ENCODE measurements around the gene MPRIP.

The MPRIP gene

DNA sequence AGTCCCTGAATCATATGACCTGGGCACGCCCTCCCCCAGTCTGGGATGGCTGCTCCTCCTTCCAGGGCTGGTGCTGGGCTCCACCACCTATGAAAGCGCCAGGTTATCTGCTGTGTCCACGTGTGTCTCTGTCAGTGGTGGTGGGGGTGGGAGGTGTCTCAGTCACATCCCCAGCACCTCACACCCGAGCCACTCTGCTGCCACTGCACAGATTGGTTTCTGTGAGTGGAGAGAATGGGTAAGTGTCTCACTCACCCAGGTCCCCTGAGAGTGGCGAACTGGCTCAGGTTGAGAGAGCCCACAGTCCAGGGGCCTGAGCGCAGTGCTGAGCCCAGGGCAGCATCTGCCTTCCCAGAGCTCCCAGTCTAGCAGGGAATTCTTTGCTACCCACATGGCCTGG lies 84.9 kb downstream of the MPRIP start:
- Histone ChIP-seq H3K4me3 (replicated peaks; ENCODE audit: low read depth, low read length) (no peak overlapping the region), H3K36me3 (ENCODE audit: control insufficient read depth, insufficient read depth, low read length) (peaks cover 20% of the 10 kb centered on the region), H3K27me3 (replicated peaks; ENCODE audit: control insufficient read depth, insufficient read depth, low read length) (no peaks in the 10 kb centered on the region)
- DNase-seq (ENCODE audit: extremely low read depth, insufficient read length) = no peak
- TF ChIP-seq, protein P1, sequence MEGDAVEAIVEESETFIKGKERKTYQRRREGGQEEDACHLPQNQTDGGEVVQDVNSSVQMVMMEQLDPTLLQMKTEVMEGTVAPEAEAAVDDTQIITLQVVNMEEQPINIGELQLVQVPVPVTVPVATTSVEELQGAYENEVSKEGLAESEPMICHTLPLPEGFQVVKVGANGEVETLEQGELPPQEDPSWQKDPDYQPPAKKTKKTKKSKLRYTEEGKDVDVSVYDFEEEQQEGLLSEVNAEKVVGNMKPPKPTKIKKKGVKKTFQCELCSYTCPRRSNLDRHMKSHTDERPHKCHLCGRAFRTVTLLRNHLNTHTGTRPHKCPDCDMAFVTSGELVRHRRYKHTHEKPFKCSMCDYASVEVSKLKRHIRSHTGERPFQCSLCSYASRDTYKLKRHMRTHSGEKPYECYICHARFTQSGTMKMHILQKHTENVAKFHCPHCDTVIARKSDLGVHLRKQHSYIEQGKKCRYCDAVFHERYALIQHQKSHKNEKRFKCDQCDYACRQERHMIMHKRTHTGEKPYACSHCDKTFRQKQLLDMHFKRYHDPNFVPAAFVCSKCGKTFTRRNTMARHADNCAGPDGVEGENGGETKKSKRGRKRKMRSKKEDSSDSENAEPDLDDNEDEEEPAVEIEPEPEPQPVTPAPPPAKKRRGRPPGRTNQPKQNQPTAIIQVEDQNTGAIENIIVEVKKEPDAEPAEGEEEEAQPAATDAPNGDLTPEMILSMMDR (IDR thresholded peaks at IDR 0.05; ENCODE audit: insufficient read depth, low read length, poor library complexity, severe bottlenecking) = no peak

DNA sequence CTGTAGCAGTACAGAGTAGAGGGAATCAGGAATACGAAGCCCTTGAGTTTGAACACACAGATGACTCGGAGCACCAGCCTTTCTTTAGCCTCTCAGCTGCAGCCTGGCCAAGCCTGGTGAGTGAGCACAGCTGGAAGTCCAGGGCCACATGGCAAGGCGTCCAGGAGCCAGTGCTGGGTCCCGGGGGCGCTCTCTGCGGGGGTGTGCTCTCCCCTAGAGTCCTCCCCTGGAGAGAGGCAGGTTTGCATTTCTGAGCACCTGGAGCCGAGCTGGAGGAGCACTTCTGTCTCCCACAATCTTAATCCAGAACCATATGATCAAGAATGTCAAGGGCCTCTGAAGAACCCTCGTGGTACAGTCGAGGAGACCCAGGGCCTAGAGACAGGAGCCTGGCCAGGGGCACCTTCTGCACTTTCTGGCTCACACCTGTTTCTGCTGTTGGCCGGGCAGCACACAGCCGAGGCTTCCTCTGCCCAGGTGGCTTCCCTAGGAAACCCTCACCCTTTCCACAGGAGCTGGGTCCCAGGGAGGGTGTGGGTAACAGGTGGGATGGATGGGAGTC lies 85.6 kb downstream of the MPRIP start:
- TF ChIP-seq, protein P1 (IDR thresholded peaks at IDR 0.05; ENCODE audit: insufficient read depth, low read length, poor library complexity, severe bottlenecking) = no peak
- Histone ChIP-seq H3K27me3 (replicated peaks; ENCODE audit: control insufficient read depth, insufficient read depth, low read length) (no peaks in the 10 kb centered on the region), H3K36me3 (ENCODE audit: control insufficient read depth, insufficient read depth, low read length) (peaks cover 22% of the 10 kb centered on the region), H3K4me3 (replicated peaks; ENCODE audit: low read depth, low read length) (no peak overlapping the region)
- no peak for DNase-seq (ENCODE audit: extremely low read depth, insufficient read length)

DNA sequence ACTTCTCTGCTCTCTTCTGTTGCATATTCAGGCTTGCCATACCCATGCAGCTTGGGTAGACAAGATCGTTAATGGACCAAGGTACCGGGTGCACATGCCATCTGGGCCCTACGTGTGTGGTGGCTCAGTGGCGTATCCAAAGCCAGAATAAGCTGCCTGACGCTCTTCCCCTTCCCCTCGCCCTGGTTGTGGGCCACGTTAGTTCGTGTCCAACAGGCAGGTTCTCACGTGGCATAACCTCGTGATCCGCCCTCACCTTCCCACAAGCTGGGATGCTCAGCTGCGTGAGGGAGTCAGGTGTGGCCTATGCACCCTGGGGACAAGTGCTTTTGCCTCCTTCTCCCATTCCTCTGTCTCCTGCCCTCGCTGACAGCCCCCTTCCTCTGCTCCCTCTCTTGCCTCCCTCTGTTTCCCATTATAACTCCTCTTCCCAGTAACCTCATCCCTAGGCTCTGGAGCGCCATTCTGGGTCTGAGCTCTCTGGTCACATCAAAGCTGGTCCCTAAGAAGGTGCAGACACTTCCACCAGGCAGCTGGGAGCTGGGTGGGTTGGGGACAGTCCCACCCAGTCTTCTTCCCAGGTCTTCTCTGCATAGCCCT lies 86.3 kb downstream of the MPRIP start:
- DNase-seq (ENCODE audit: extremely low read depth, insufficient read length) = no peak
- TF ChIP-seq, protein P1 (IDR thresholded peaks at IDR 0.05; ENCODE audit: insufficient read depth, low read length, poor library complexity, severe bottlenecking) = no peak
- peaks cover 25% of the 10 kb centered on the region for H3K36me3 ChIP-seq (ENCODE audit: control insufficient read depth, insufficient read depth, low read length)
- no peaks in the 10 kb centered on the region for H3K27me3 ChIP-seq (replicated peaks; ENCODE audit: control insufficient read depth, insufficient read depth, low read length)
- no peak overlapping the region for H3K4me3 ChIP-seq (replicated peaks; ENCODE audit: low read depth, low read length)

DNA sequence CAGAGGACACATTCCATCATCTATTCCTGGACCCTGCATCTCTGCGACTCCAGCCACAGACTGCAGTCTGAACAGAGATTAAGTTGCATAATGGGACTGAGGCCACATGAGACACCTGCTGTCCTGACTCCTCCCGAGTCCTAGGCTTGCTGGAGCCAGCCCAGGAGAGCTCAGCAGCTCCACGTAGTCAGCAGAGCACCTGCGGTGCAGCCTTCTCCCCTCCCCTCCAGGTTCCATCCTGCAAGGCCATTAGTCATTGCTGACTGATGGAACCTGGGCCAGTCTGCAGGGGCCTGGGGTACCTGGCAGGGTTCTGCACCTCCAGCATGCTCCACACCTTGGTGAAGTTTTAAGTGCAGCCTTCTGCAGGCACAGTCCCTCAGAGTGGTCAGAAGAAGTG lies 87.2 kb downstream of the MPRIP start:
- H3K36me3 ChIP-seq (ENCODE audit: control insufficient read depth, insufficient read depth, low read length) = peaks cover 28% of the 10 kb centered on the region
- no peak overlapping the region for H3K4me3 ChIP-seq (replicated peaks; ENCODE audit: low read depth, low read length)
- DNase-seq (ENCODE audit: extremely low read depth, insufficient read length) = no peak
- TF ChIP-seq, protein P1 (IDR thresholded peaks at IDR 0.05; ENCODE audit: insufficient read depth, low read length, poor library complexity, severe bottlenecking) = no peak
- H3K27me3 ChIP-seq (replicated peaks; ENCODE audit: control insufficient read depth, insufficient read depth, low read length) = no peaks in the 10 kb centered on the region

DNA sequence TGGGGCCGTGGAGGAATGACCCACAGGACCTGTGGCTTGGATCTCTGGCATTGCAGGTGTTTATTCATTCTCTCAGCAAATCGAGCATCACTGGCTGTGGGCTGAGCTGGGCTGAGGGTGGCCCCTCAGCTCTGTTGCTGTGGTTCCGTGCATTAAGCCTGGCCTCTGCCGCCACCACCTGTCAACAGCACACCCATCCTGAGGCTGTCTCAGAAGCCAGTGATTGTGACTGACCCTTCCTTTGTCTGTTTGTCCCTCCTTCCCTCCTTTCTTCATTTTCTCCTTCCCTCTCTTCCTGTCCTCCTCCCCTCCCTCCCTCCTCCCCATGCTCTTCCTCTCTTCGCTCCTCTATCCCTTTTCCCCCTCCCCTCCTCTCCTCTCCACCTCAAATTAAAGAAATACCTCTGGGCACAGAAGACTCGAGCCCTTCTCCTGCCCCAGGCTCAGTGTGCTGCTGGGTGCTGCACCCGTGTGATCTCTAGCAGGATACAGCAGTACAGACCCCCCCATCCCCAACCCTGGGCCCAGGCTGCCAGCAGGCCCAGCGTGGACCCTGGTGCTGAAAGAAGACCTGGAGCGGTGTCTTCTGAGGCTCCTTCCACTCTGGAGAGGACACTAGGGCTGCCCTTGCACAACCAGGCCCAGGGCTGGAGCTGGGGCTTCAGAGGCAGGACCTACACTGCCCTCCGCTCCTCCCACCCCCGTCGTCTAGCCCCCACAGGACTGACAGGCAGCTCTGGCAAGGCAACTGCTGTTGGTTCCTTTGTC lies 88.0 kb downstream of the MPRIP start:
- DNase-seq (ENCODE audit: extremely low read depth, insufficient read length) = no peak
- Histone ChIP-seq H3K27me3 (replicated peaks; ENCODE audit: control insufficient read depth, insufficient read depth, low read length) (no peaks in the 10 kb centered on the region), H3K36me3 (ENCODE audit: control insufficient read depth, insufficient read depth, low read length) (peaks cover 30% of the 10 kb centered on the region), H3K4me3 (replicated peaks; ENCODE audit: low read depth, low read length) (no peak overlapping the region)
- TF ChIP-seq, protein P1 (IDR thresholded peaks at IDR 0.05; ENCODE audit: insufficient read depth, low read length, poor library complexity, severe bottlenecking) = no peak
